ENCODE measurements around the gene ANTXR1. TPM values are rescaled to one million over a fixed set of nuclear protein-coding genes. Genes with fewer than 3 reads are reported as not detected.

ANTXR1 gene
- total RNA-seq, 2 donors from 2014 or later: 48.3 to 54.5 TPM

DNA sequence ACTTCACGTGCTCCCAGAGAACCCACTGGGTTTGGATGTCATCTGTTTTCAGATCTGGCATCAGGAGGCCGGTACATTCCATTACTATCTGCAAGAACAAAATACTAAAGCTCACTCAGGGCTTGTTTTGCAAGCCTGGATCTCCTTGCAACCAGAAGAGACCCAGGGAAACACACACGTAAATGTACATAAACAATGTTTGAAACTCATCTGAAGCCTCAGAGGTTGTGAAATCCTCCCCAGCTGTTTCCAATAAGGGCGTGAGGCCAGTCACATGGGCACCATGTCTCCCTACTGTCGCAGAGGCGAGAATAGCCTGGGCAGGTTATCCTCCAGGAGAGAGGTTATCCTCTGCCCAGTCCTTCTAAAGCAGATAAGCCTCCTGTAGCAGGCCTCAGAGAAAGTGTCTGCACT lies 187.1 kb downstream of the ANTXR1 start:
- H3K27ac Mint-ChIP-seq: no peak overlapping the region
- 89 to 94% methylated on average over 5 to 6 of the region's 6 CpGs for WGBS, 2 experiments (ENCODE audit: insufficient coverage in 1 of 2, insufficient read length in 1 of 2)
- H3K4me1 Mint-ChIP-seq: peaks cover 6% of the 10 kb centered on the region
- no peaks in the 10 kb centered on the region for H3K36me3 ChIP-seq (ENCODE audit: control insufficient read depth, insufficient read depth, low read length)
- no peaks in the 10 kb centered on the region for H3K4me1 ChIP-seq (ENCODE audit: control insufficient read depth, insufficient read depth, low read length)
- DNase-seq: no peak
- no peak overlapping the region for H3K9ac ChIP-seq (ENCODE audit: extremely low read depth, low read length, poor library complexity, severe bottlenecking)
- H3K27me3 Mint-ChIP-seq (ENCODE audit: insufficient read depth): no peaks in the 10 kb centered on the region
- no peaks in the 10 kb centered on the region for H3K9me3 Mint-ChIP-seq
- H3K27me3 ChIP-seq (ENCODE audit: control insufficient read depth, insufficient read depth, low read length, poor library complexity, severe bottlenecking): no peaks in the 10 kb centered on the region
- H3K4me3 ChIP-seq (ENCODE audit: low read length): no peak overlapping the region
- peaks cover 20% of the 10 kb centered on the region for H3K36me3 Mint-ChIP-seq (ENCODE audit: low read depth)
- no peaks in the 10 kb centered on the region for H3K9me3 ChIP-seq (ENCODE audit: control insufficient read depth, low read length)
- H3K27ac ChIP-seq (ENCODE audit: low read depth, low read length): no peak overlapping the region
- TF ChIP-seq, protein P1, sequence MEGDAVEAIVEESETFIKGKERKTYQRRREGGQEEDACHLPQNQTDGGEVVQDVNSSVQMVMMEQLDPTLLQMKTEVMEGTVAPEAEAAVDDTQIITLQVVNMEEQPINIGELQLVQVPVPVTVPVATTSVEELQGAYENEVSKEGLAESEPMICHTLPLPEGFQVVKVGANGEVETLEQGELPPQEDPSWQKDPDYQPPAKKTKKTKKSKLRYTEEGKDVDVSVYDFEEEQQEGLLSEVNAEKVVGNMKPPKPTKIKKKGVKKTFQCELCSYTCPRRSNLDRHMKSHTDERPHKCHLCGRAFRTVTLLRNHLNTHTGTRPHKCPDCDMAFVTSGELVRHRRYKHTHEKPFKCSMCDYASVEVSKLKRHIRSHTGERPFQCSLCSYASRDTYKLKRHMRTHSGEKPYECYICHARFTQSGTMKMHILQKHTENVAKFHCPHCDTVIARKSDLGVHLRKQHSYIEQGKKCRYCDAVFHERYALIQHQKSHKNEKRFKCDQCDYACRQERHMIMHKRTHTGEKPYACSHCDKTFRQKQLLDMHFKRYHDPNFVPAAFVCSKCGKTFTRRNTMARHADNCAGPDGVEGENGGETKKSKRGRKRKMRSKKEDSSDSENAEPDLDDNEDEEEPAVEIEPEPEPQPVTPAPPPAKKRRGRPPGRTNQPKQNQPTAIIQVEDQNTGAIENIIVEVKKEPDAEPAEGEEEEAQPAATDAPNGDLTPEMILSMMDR (conservative IDR thresholded peaks at IDR 0.05): no peak
- no peak overlapping the region for H3K4me3 Mint-ChIP-seq

GRCh38 chr2:69201259-69201658 lies 188.3 kb downstream of the ANTXR1 start:
- no peaks in the 10 kb centered on the region for H3K4me1 ChIP-seq (ENCODE audit: control insufficient read depth, insufficient read depth, low read length)
- DNase-seq: no peak
- H3K27me3 Mint-ChIP-seq (ENCODE audit: insufficient read depth): no peaks in the 10 kb centered on the region
- TF ChIP-seq, protein P1 (conservative IDR thresholded peaks at IDR 0.05): no peak
- no peaks in the 10 kb centered on the region for H3K27me3 ChIP-seq (ENCODE audit: control insufficient read depth, insufficient read depth, low read length, poor library complexity, severe bottlenecking)
- no peak overlapping the region for H3K27ac ChIP-seq (ENCODE audit: low read depth, low read length)
- H3K27ac Mint-ChIP-seq: no peak overlapping the region
- no peaks in the 10 kb centered on the region for H3K9me3 Mint-ChIP-seq
- no peak overlapping the region for H3K9ac ChIP-seq (ENCODE audit: extremely low read depth, low read length, poor library complexity, severe bottlenecking)
- no peaks in the 10 kb centered on the region for H3K9me3 ChIP-seq (ENCODE audit: control insufficient read depth, low read length)
- peaks cover 6% of the 10 kb centered on the region for H3K4me1 Mint-ChIP-seq
- H3K4me3 ChIP-seq (ENCODE audit: low read length): no peak overlapping the region
- H3K36me3 Mint-ChIP-seq (ENCODE audit: low read depth): peaks cover 18% of the 10 kb centered on the region
- no peaks in the 10 kb centered on the region for H3K36me3 ChIP-seq (ENCODE audit: control insufficient read depth, insufficient read depth, low read length)
- WGBS, 2 experiments (ENCODE audit: insufficient coverage in 1 of 2, insufficient read length in 1 of 2): 93 to 96% methylated on average over 7 of the region's 7 CpGs
- no peak overlapping the region for H3K4me3 Mint-ChIP-seq

DNA sequence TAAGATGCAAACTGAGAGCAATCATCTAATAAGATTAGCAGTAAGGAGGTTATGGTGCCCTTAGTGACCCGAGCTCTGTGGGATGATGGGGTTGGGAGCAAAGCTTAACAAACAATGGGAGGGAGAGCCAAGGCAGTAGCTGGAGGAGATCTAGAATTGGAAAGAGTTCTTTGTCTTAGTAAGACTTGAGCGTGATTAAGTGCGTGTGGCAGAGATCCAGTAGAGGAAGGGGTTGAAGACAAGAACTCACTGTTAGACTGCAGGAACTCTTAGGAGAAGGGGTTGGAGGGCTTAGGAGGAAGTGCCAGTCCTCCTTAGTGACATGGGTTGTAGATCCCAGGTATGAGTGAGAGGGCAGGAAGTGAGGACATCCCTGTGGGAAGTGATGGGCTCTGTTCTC lies 189.3 kb downstream of the ANTXR1 start:
- Histone ChIP-seq H3K9me3 (ENCODE audit: control insufficient read depth, low read length) (peaks cover 9% of the 10 kb centered on the region), H3K9ac (ENCODE audit: extremely low read depth, low read length, poor library complexity, severe bottlenecking) (no peak overlapping the region), H3K4me1 (ENCODE audit: control insufficient read depth, insufficient read depth, low read length) (no peaks in the 10 kb centered on the region), H3K27ac (ENCODE audit: low read depth, low read length) (no peak overlapping the region), H3K4me3 (ENCODE audit: low read length) (no peak overlapping the region), H3K27me3 (ENCODE audit: control insufficient read depth, insufficient read depth, low read length, poor library complexity, severe bottlenecking) (no peaks in the 10 kb centered on the region), H3K36me3 (ENCODE audit: control insufficient read depth, insufficient read depth, low read length) (no peaks in the 10 kb centered on the region)
- DNase-seq: no peak
- H3K9me3 Mint-ChIP-seq: peaks cover 2% of the 10 kb centered on the region
- H3K27ac Mint-ChIP-seq: no peak overlapping the region
- TF ChIP-seq, protein P1 (conservative IDR thresholded peaks at IDR 0.05): no peak
- H3K36me3 Mint-ChIP-seq (ENCODE audit: low read depth): peaks cover 16% of the 10 kb centered on the region
- 94% methylated on average over 3 of the region's 3 CpGs for WGBS, 2 experiments (ENCODE audit: insufficient coverage in 1 of 2, insufficient read length in 1 of 2)
- no peak overlapping the region for H3K4me3 Mint-ChIP-seq
- H3K4me1 Mint-ChIP-seq: peaks cover 6% of the 10 kb centered on the region
- no peaks in the 10 kb centered on the region for H3K27me3 Mint-ChIP-seq (ENCODE audit: insufficient read depth)
